Upper lobe of left lung (tissue), 6 donors: Measurements from ENCODE around the gene KLF16. TPM values are rescaled to one million over a fixed set of nuclear protein-coding genes. Genes with fewer than 3 reads are reported as not detected.
A peak's percentile ranks its signal among the peaks of the same experiment; 100 is the strongest.

ENCODE experiments used
- ATAC-seq, 2 donors: fragments of 200-7000 bp; cut with Tn5 transposase; one replicate each; pipeline ENCODE4 v1.9.1; 2022; ENCODE audit warnings: mild to moderate bottlenecking in 2 of 2, moderate library complexity in 2 of 2; ENCODE audit not compliant: low FRiP score in 2 of 2
- DNase-seq, 2 donors: peaks; one replicate each; pipeline ENCODE4 v3.0.0-alpha.2; 2019 to 2020
- H3K27ac ChIP-seq, 4 donors: fragments of 200-600 bp; sonication (generic); one replicate each; pipeline ENCODE4 v1.5.1; 2016 to 2019
- H3K27me3 ChIP-seq, 4 donors: fragments of 200-600 bp; sonication (generic); one replicate each; pipeline ENCODE4 v1.5.1; 2017 to 2019
- H3K36me3 ChIP-seq, 4 donors: fragments of 200-600 bp; sonication (generic); one replicate each; pipeline ENCODE4 v1.5.1; 2016 to 2019
- H3K4me1 ChIP-seq, 4 donors: fragments of 200-600 bp; sonication (generic); one replicate each; pipeline ENCODE4 v1.5.1; 2018 to 2019
- H3K4me3 ChIP-seq, 4 donors: fragments of 200-600 bp; sonication (generic); one replicate each; pipeline ENCODE4 v1.5.1; 2017 to 2019; ENCODE audit warnings: mild to moderate bottlenecking in 2 of 4, moderate library complexity in 1 of 4
- H3K9me3 ChIP-seq, 4 donors: fragments of 200-600 bp; sonication (generic); one replicate each; pipeline ENCODE4 v1.5.1; 2018 to 2019
- CTCF ChIP-seq, 6 experiments: fragments of 450-650 bp in 4 of 6; fragments of 200-600 bp in 2 of 6; sonication (generic) in 2 of 6; IDR thresholded peaks; one replicate each; pipeline ENCODE4 v1.5.1; 2016 to 2019; ENCODE audit warnings: antibody characterized with exemption in 6 of 6
- EP300 ChIP-seq, 4 donors: sonication (generic); formaldehyde crosslinking; IDR thresholded peaks; one replicate each; pipeline ENCODE4 v1.5.1; 2017; ENCODE audit warnings: antibody characterized with exemption in 4 of 4, control low read depth in 2 of 4
- POLR2A ChIP-seq, 4 donors: fragments of 450-650 bp; IDR thresholded peaks; one replicate each; pipeline ENCODE4 v1.5.1; 2016 to 2017; ENCODE audit warnings: antibody characterized with exemption in 4 of 4, mild to moderate bottlenecking in 2 of 4
- POLR2AphosphoS5 ChIP-seq, 2 donors: sonication (generic); formaldehyde crosslinking; IDR thresholded peaks; one replicate each; pipeline ENCODE4 v1.5.1; 2017; ENCODE audit warnings: antibody characterized with exemption in 2 of 2
- WGBS, 2 donors: methylation state at CpG; one replicate each; pipeline ENCODE4 v1.1.5; 2017 to 2018; 5-methylcytosine and 5-hydroxymethylcytosine counted together
- total RNA-seq, 6 donors: library from RNA; depleted of rRNA in 4 of 6; stranded (reverse); fragments of >200 nt in 4 of 6; gene quantifications; one replicate each; pipeline versions ENCODE4 v1.1.0 to v1.2.1, GENCODE V29; 2016 to 2021
- donor health status: DM: no; HTN: no; CAD: no; lungs with moderate emphysema.
- donor health status: DM: no; HTN: yes; CAD: no; lungs with severe emphysema.

KLF16 gene
- total RNA-seq, 6 donors from 2014 or later = 6.9 to 39.9 (median 16.4) TPM

- WGBS, 2 donors = 82 to 85% methylated on average over 7 of the region's 7 CpGs
These were observed 5.6 kb upstream of the KLF16 start for GRCh38 chr19:1868971-1869370.

GRCh38 chr19:1867349-1867724 lies 4.0 kb upstream of the KLF16 start:
- peaks cover 19 to 28% (median 20%) of the 10 kb centered on the region in 4 donors for H3K4me1 ChIP-seq
- 89 to 90% methylated on average over 9 of the region's 9 CpGs for WGBS, 2 donors

More at GRCh38 chr19:1868971-1869370, 5.6 kb upstream of the KLF16 start:
- no peaks in the 10 kb centered on the region for H3K9me3 ChIP-seq
- no peak for TF ChIP-seq EP300 (IDR thresholded peaks at IDR 0.05)
- no peak for TF ChIP-seq POLR2A (IDR thresholded peaks at IDR 0.05)
- TF ChIP-seq CTCF (IDR thresholded peaks at IDR 0.05) = no peak
- TF ChIP-seq POLR2AphosphoS5 (IDR thresholded peaks at IDR 0.05) = no peak
- peaks cover 0 to 13% (median 4%) of the 10 kb centered on the region in 4 donors for H3K36me3 ChIP-seq
- peak overlapping the region in 1 of 4 donors; percentile 3 for H3K27ac ChIP-seq
- no peak for ATAC-seq
- DNase-seq = no peak
- H3K4me1 ChIP-seq = peaks cover 33 to 42% (median 35%) of the 10 kb centered on the region in 4 donors
- H3K27me3 ChIP-seq = no peaks in the 10 kb centered on the region
- H3K4me3 ChIP-seq = no peak overlapping the region

GRCh38 chr19:1866693-1867348 lies 3.4 kb upstream of the KLF16 start:
- DNase-seq (no peak), ATAC-seq (no peak)
- TF ChIP-seq POLR2AphosphoS5 (IDR thresholded peaks at IDR 0.05) = no peak
- no peak for TF ChIP-seq POLR2A (IDR thresholded peaks at IDR 0.05)
- no peak for TF ChIP-seq EP300 (IDR thresholded peaks at IDR 0.05)
- TF ChIP-seq CTCF (IDR thresholded peaks at IDR 0.05) = no peak
- Histone ChIP-seq H3K27me3 (no peaks in the 10 kb centered on the region), H3K9me3 (no peaks in the 10 kb centered on the region), H3K4me1 (peaks cover 19 to 28% (median 20%) of the 10 kb centered on the region in 4 donors), H3K4me3 (no peak overlapping the region), H3K36me3 (peaks cover 0 to 9% (median 4%) of the 10 kb centered on the region in 4 donors), H3K27ac (no peak overlapping the region)
- 91 to 97% methylated on average over 8 of the region's 8 CpGs for WGBS, 2 donors

More at GRCh38 chr19:1867349-1867724, 4.0 kb upstream of the KLF16 start:
- H3K9me3 ChIP-seq = no peaks in the 10 kb centered on the region
- H3K36me3 ChIP-seq = peaks cover 0 to 9% (median 4%) of the 10 kb centered on the region in 4 donors
- no peak overlapping the region for H3K27ac ChIP-seq
- no peak for DNase-seq
- no peak overlapping the region for H3K4me3 ChIP-seq
- TF ChIP-seq EP300 (IDR thresholded peaks at IDR 0.05) (no peak), CTCF (IDR thresholded peaks at IDR 0.05) (no peak), POLR2A (IDR thresholded peaks at IDR 0.05) (no peak), POLR2AphosphoS5 (IDR thresholded peaks at IDR 0.05) (no peak)
- no peak for ATAC-seq
- H3K27me3 ChIP-seq = no peaks in the 10 kb centered on the region

- DNase-seq (no peak), ATAC-seq (no peak)
- 82 to 88% methylated on average over 13 to 16 of the region's 17 CpGs for WGBS, 2 donors
- Histone ChIP-seq H3K4me1 (peaks cover 25 to 33% (median 28%) of the 10 kb centered on the region in 4 donors), H3K36me3 (no peaks in the 10 kb centered on the region), H3K27me3 (no peaks in the 10 kb centered on the region), H3K4me3 (peak overlapping the region in 2 of 4 donors; percentile 71 to 98), H3K9me3 (no peaks in the 10 kb centered on the region), H3K27ac (peak overlapping the region; percentile 91 to 95 (median 93))
- no peak for TF ChIP-seq EP300 (IDR thresholded peaks at IDR 0.05)
- no peak for TF ChIP-seq CTCF (IDR thresholded peaks at IDR 0.05)
- no peak for TF ChIP-seq POLR2A (IDR thresholded peaks at IDR 0.05)
- TF ChIP-seq POLR2AphosphoS5 (IDR thresholded peaks at IDR 0.05) = no peak
These were observed 2.0 kb upstream of the KLF16 start for GRCh38 chr19:1865172-1866010.
